Neural progenitor cell (in vitro differentiated cells): Measurements from ENCODE around the gene BGN. TPM values are rescaled to one million over a fixed set of nuclear protein-coding genes. Genes with fewer than 3 reads are reported as not detected.

Source experiments
- DNase-seq: peaks from one replicate; pipeline ENCODE4 v3.0.0-alpha.2; 2016; ENCODE audit warnings: low spot score
- H2AFZ ChIP-seq: fragments of 200-600 bp; sonication (generic); replicated peaks from 2 replicates; pipeline ENCODE4 v1.6.1; 2016; ENCODE audit warnings: antibody characterized with exemption
- H3F3A ChIP-seq: fragments of 200-600 bp; sonication (generic); 2 replicates; pipeline ENCODE4 v1.6.1; 2016; ENCODE audit warnings: antibody characterized with exemption, low read depth
- H3K27ac ChIP-seq: fragments of 200-600 bp; sonication (generic); 2 replicates; pipeline ENCODE4 v1.5.1; 2016; ENCODE audit warnings: mild to moderate bottlenecking
- H3K27me3 ChIP-seq: fragments of 200-600 bp; sonication (generic); 2 replicates; pipeline ENCODE4 v1.6.1; 2016; ENCODE audit warnings: mild to moderate bottlenecking, moderate library complexity
- H3K36me3 ChIP-seq: fragments of 200-600 bp; sonication (generic); 2 replicates; pipeline ENCODE4 v1.5.1; 2016
- H3K4me1 ChIP-seq: fragments of 200-600 bp; sonication (generic); 2 replicates; pipeline ENCODE4 v1.6.1; 2016; ENCODE audit warnings: mixed run types
- H3K4me2 ChIP-seq: fragments of 200-600 bp; sonication (generic); 2 replicates; pipeline ENCODE4 v1.6.1; 2016
- H3K4me3 ChIP-seq: fragments of 200-600 bp; sonication (generic); 2 replicates; pipeline ENCODE4 v1.5.1; 2016
- H3K79me2 ChIP-seq: fragments of 200-600 bp; sonication (generic); 2 replicates; pipeline ENCODE4 v1.6.1; 2016; ENCODE audit warnings: low read depth
- H3K9ac ChIP-seq: fragments of 200-600 bp; sonication (generic); 2 replicates; pipeline ENCODE4 v1.6.1; 2016
- H3K9me3 ChIP-seq: fragments of 200-600 bp; sonication (generic); 2 replicates; pipeline ENCODE4 v1.5.1; 2016; ENCODE audit warnings: low read depth
- H4K20me1 ChIP-seq: fragments of 200-600 bp; sonication (generic); 2 replicates; pipeline ENCODE4 v1.6.1; 2016; ENCODE audit warnings: low read depth
- H3K27ac Mint-ChIP-seq: 3 replicates; pipeline ENCODE4 v1.8.0; 2021; ENCODE audit warnings: mixed read lengths
- H3K27me3 Mint-ChIP-seq: 2 replicates; pipeline ENCODE4 v1.8.0; 2022; ENCODE audit warnings: low read depth, mild to moderate bottlenecking, inconsistent platforms, moderate library complexity, mixed read lengths; ENCODE audit not compliant: insufficient read depth
- H3K36me3 Mint-ChIP-seq: 3 replicates; pipeline ENCODE4 v1.8.0; 2021; ENCODE audit warnings: mixed read lengths
- H3K4me1 Mint-ChIP-seq: 3 replicates; pipeline ENCODE4 v1.8.0; 2021; ENCODE audit warnings: mixed read lengths
- H3K4me3 Mint-ChIP-seq: 3 replicates; pipeline ENCODE4 v1.8.0; 2021; ENCODE audit warnings: mild to moderate bottlenecking, moderate library complexity, mixed read lengths
- H3K9me3 Mint-ChIP-seq: 3 replicates; pipeline ENCODE4 v1.8.0; 2020; ENCODE audit warnings: mixed read lengths
- CTCF ChIP-seq: fragments of 200-600 bp; sonication (generic); IDR thresholded peaks from 2 replicates; pipeline ENCODE4 v1.5.1; 2017; ENCODE audit warnings: antibody characterized with exemption, mild to moderate bottlenecking
- EZH2 ChIP-seq: fragments of 200-600 bp; sonication (generic); IDR thresholded peaks from 2 replicates; pipeline ENCODE4 v1.6.1; 2017; ENCODE audit warnings: antibody characterized with exemption, mild to moderate bottlenecking, moderate library complexity
- EZH2phosphoT487 ChIP-seq: fragments of 200-600 bp; sonication (generic); IDR thresholded peaks from 2 replicates; pipeline ENCODE4 v1.6.1; 2017; ENCODE audit warnings: antibody characterized with exemption
- total RNA-seq: library from RNA; depleted of rRNA; stranded (reverse); fragments of >200 nt; gene quantifications from 2 replicates; pipeline ENCODE4 v1.2.3, GENCODE V29; 2015; ENCODE audit warnings: low replicate concordance

Gene BGN
- total RNA-seq, 1 donor from 2014 or later, result not detected

DNA sequence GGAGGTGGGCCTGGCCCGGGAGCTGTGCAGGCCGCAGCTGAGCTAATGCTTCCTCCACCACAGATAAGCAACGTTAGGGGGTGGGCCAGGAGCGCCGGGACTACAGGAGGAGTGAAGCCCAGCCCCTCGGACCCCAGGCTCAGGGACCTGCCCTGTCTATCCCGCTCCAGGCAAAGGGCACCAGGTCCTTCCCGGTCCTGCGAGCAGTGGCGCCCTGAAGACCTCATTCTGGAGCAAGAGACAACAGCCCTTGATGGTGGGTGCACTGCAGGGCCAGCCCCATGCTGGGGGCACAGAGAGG lies 48.2 kb upstream of the BGN start:
- H3K9me3 ChIP-seq, result no peaks in the 10 kb centered on the region
- no peaks in the 10 kb centered on the region for H3K27me3 ChIP-seq
- DNase-seq, result no peak
- no peaks in the 10 kb centered on the region for H4K20me1 ChIP-seq
- Mint-ChIP-seq H3K27ac (no peak overlapping the region), H3K4me1 (no peaks in the 10 kb centered on the region), H3K4me3 (no peak overlapping the region), H3K9me3 (peaks cover 12% of the 10 kb centered on the region), H3K27me3 (no peaks in the 10 kb centered on the region), H3K36me3 (peaks cover 2% of the 10 kb centered on the region)
- H3K79me2 ChIP-seq, result no peaks in the 10 kb centered on the region
- TF ChIP-seq CTCF (no peak), EZH2 (no peak), EZH2phosphoT487 (no peak)
- H3K9ac ChIP-seq, result no peak overlapping the region
- H3K4me1 ChIP-seq, result no peaks in the 10 kb centered on the region
- H3F3A ChIP-seq, result no peaks in the 10 kb centered on the region
- no peak overlapping the region for H3K4me2 ChIP-seq
- no peak overlapping the region for H3K27ac ChIP-seq
- H2AFZ ChIP-seq, result no peak overlapping the region
- no peak overlapping the region for H3K4me3 ChIP-seq
- H3K36me3 ChIP-seq, result no peaks in the 10 kb centered on the region

- Histone ChIP-seq H3K36me3 (no peaks in the 10 kb centered on the region), H2AFZ (no peak overlapping the region), H3K4me3 (no peak overlapping the region), H3K4me2 (no peak overlapping the region), H3K4me1 (no peaks in the 10 kb centered on the region), H3K27ac (no peak overlapping the region), H3F3A (no peaks in the 10 kb centered on the region), H4K20me1 (no peaks in the 10 kb centered on the region), H3K27me3 (no peaks in the 10 kb centered on the region), H3K79me2 (no peaks in the 10 kb centered on the region), H3K9ac (no peak overlapping the region), H3K9me3 (no peaks in the 10 kb centered on the region)
- no peak overlapping the region for H3K27ac Mint-ChIP-seq
- peaks cover 12% of the 10 kb centered on the region for H3K9me3 Mint-ChIP-seq
- no peak for DNase-seq
- no peak for TF ChIP-seq EZH2
- no peak for TF ChIP-seq CTCF
- no peak for TF ChIP-seq EZH2phosphoT487
- no peaks in the 10 kb centered on the region for H3K27me3 Mint-ChIP-seq
- H3K36me3 Mint-ChIP-seq, result peaks cover 2% of the 10 kb centered on the region
- H3K4me3 Mint-ChIP-seq, result no peak overlapping the region
- H3K4me1 Mint-ChIP-seq, result no peaks in the 10 kb centered on the region
These were observed 47.7 kb upstream of the BGN start for GRCh38 chrX:153446950-153447580.

- Mint-ChIP-seq H3K4me1 (no peaks in the 10 kb centered on the region), H3K36me3 (peaks cover 2% of the 10 kb centered on the region), H3K27me3 (no peaks in the 10 kb centered on the region), H3K9me3 (peaks cover 12% of the 10 kb centered on the region), H3K27ac (no peak overlapping the region), H3K4me3 (no peak overlapping the region)
- no peaks in the 10 kb centered on the region for H3K9me3 ChIP-seq
- H2AFZ ChIP-seq, result no peak overlapping the region
- H3K4me1 ChIP-seq, result no peaks in the 10 kb centered on the region
- H3K9ac ChIP-seq, result no peak overlapping the region
- H4K20me1 ChIP-seq, result no peaks in the 10 kb centered on the region
- no peak overlapping the region for H3K4me2 ChIP-seq
- TF ChIP-seq CTCF (no peak), EZH2phosphoT487 (no peak), EZH2 (no peak)
- H3K27me3 ChIP-seq, result no peaks in the 10 kb centered on the region
- H3K36me3 ChIP-seq, result no peaks in the 10 kb centered on the region
- H3K4me3 ChIP-seq, result no peak overlapping the region
- H3K79me2 ChIP-seq, result no peaks in the 10 kb centered on the region
- no peaks in the 10 kb centered on the region for H3F3A ChIP-seq
- DNase-seq, result no peak
- no peak overlapping the region for H3K27ac ChIP-seq
These were observed 47.2 kb upstream of the BGN start for GRCh38 chrX:153447581-153447960.
